Hepatic stellate cell (primary cell): ENCODE measurements around the gene TRPM6.
"Not testable (repeated sequence)": the region's sequence is repeated elsewhere in the genome, so short reads cannot be mapped to it uniquely, and the experiment has no call there.

Source experiments
- DNase-seq: peaks from one replicate; pipeline ENCODE4 v3.0.0; 2011; ENCODE audit warnings: low spot score

Gene TRPM6

GRCh38 chr9:74856989-74857388 is 30.7 kb downstream of the TRPM6 start:
- no peak for DNase-seq

GRCh38 chr9:74855072-74855471 is 32.6 kb downstream of the TRPM6 start:
- DNase-seq, result no peak

- not testable (repeated sequence) for DNase-seq
Observed at GRCh38 chr9:74853024-74853423, 34.7 kb downstream of the TRPM6 start.

- DNase-seq, result no peak
Observed at GRCh38 chr9:74848153-74848525, 39.6 kb downstream of the TRPM6 start.

GRCh38 chr9:74847478-74848152 is 40.1 kb downstream of the TRPM6 start:
- no peak for DNase-seq

- no peak for DNase-seq
Observed at GRCh38 chr9:74846766-74847165, 41.0 kb downstream of the TRPM6 start.

GRCh38 chr9:74838351-74838750 is 49.4 kb downstream of the TRPM6 start:
- no peak for DNase-seq

- no peak for DNase-seq
Observed at GRCh38 chr9:74824654-74825053, 63.1 kb downstream of the TRPM6 start.

- no peak for DNase-seq
Observed at GRCh38 chr9:74821636-74822035, 66.1 kb downstream of the TRPM6 start.

- no peak for DNase-seq
Observed at GRCh38 chr9:74817816-74818215, 69.9 kb downstream of the TRPM6 start.

GRCh38 chr9:74817281-74817810 is 70.4 kb downstream of the TRPM6 start:
- no peak for DNase-seq

GRCh38 chr9:74810200-74810599 is 77.5 kb downstream of the TRPM6 start:
- no peak for DNase-seq

GRCh38 chr9:74804018-74804385 is 83.7 kb downstream of the TRPM6 start:
- no peak for DNase-seq

GRCh38 chr9:74803376-74804017 is 84.2 kb downstream of the TRPM6 start:
- DNase-seq, result no peak

- no peak for DNase-seq
Observed at GRCh38 chr9:74800226-74800625, 87.5 kb downstream of the TRPM6 start.

- no peak for DNase-seq
Observed at GRCh38 chr9:74795803-74796202, 91.9 kb downstream of the TRPM6 start.

GRCh38 chr9:74795081-74795480 is 92.6 kb downstream of the TRPM6 start:
- DNase-seq, result no peak

- no peak for DNase-seq
Observed at GRCh38 chr9:74784506-74784905, 103.2 kb downstream of the TRPM6 start.

- peak; percentile 64 for DNase-seq
Observed at GRCh38 chr9:74783408-74783807, 104.3 kb downstream of the TRPM6 start.

GRCh38 chr9:74777136-74777879 is 110.4 kb downstream of the TRPM6 start:
- peak; percentile 41 for DNase-seq

- DNase-seq, result no peak
Observed at GRCh38 chr9:74775396-74775795, 112.3 kb downstream of the TRPM6 start.

- peak; percentile 51 for DNase-seq
Observed at GRCh38 chr9:74773886-74774479, 113.7 kb downstream of the TRPM6 start.

- DNase-seq, result no peak
Observed at GRCh38 chr9:74772121-74772520, 115.6 kb downstream of the TRPM6 start.
